ENCODE data around the gene SYNE2.

DNA sequence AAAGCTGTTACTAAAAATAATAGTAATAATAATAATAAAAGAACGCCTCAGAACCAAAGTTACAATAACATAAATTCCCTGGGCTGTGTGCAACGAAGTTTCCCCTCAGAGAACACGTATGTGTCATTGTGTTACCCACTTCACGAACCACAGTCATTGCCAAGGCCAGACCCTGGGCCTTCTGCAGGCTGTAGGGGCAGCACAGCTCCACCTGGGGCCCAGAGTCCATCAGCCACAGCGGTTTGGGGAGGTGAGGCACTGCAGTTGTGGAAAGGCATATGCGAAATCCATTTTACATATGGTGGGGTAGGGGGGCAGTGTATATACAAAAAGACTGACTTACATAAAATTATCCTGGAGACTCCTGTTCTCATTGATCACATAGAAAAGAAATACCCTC lies 385.2 kb downstream of the SYNE2 start:
- TF ChIP-seq, protein P1, sequence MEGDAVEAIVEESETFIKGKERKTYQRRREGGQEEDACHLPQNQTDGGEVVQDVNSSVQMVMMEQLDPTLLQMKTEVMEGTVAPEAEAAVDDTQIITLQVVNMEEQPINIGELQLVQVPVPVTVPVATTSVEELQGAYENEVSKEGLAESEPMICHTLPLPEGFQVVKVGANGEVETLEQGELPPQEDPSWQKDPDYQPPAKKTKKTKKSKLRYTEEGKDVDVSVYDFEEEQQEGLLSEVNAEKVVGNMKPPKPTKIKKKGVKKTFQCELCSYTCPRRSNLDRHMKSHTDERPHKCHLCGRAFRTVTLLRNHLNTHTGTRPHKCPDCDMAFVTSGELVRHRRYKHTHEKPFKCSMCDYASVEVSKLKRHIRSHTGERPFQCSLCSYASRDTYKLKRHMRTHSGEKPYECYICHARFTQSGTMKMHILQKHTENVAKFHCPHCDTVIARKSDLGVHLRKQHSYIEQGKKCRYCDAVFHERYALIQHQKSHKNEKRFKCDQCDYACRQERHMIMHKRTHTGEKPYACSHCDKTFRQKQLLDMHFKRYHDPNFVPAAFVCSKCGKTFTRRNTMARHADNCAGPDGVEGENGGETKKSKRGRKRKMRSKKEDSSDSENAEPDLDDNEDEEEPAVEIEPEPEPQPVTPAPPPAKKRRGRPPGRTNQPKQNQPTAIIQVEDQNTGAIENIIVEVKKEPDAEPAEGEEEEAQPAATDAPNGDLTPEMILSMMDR (IDR thresholded peaks at IDR 0.05; ENCODE audit: insufficient read depth, low read depth, low read length) = no peak
- no peak for TF ChIP-seq EZH2 (IDR thresholded peaks at IDR 0.05; ENCODE audit: insufficient read depth, low read length)

All from astrocyte (in vitro differentiated cells and primary cell).